Thoracic aorta (tissue), 2 donors: ENCODE data around the gene PLPPR2. TPM values are rescaled to one million over a fixed set of nuclear protein-coding genes. Genes with fewer than 3 reads are reported as not detected.
A peak's percentile ranks its signal among the peaks of the same experiment; 100 is the strongest.
"Not testable (repeated sequence)": the region's sequence is repeated elsewhere in the genome, so short reads cannot be mapped to it uniquely, and the experiment has no call there.

Source experiments
- ATAC-seq: fragments of 150-250 bp; one replicate; pipeline ENCODE4 v1.8.0; 2017; ENCODE audit warnings: low read depth; ENCODE audit not compliant: insufficient number of reproducible peaks, low FRiP score
- DNase-seq: peaks from one replicate; pipeline ENCODE4 v3.0.0-alpha.2; 2020; ENCODE audit warnings: low spot score
- H3K27ac ChIP-seq, 2 donors: fragments of 200-600 bp; sonication (generic); 1 replicate in 1 of 2; 2 replicates in 1 of 2; pipeline ENCODE4 v1.5.1; 2016; ENCODE audit warnings: mild to moderate bottlenecking in 2 of 2, moderate library complexity in 2 of 2
- H3K27me3 ChIP-seq: fragments of 200-600 bp; sonication (generic); replicated peaks from 2 replicates; pipeline ENCODE4 v1.6.0; 2016; ENCODE audit warnings: mild to moderate bottlenecking; ENCODE audit not compliant: insufficient read depth
- H3K36me3 ChIP-seq: fragments of 200-600 bp; sonication (generic); one replicate; pipeline ENCODE4 v1.5.1; 2016
- H3K4me1 ChIP-seq, 2 donors: fragments of 200-600 bp; sonication (generic); 1 replicate in 1 of 2; 2 replicates in 1 of 2; pipeline versions ENCODE4 v1.5.1 to v1.6.0; 2016; ENCODE audit warnings: low read depth in 2 of 2, mild to moderate bottlenecking in 1 of 2; ENCODE audit not compliant: control insufficient read depth in 1 of 2
- H3K4me3 ChIP-seq: fragments of 200-600 bp; sonication (generic); 2 replicates; pipeline ENCODE4 v1.5.1; 2016; ENCODE audit warnings: mild to moderate bottlenecking
- H3K9me3 ChIP-seq: fragments of 200-600 bp; sonication (generic); 2 replicates; pipeline ENCODE4 v1.5.1; 2016
- total RNA-seq, 2 donors: library from RNA; depleted of rRNA; stranded (reverse); fragments of >200 nt; gene quantifications; one replicate each; pipeline versions ENCODE4 v1.1.0 to v1.2.3, GENCODE V29; 2016
- TF ChIP-seq, protein P1 (sequence below): fragments of 200-600 bp; sonication (generic); IDR thresholded peaks from one replicate; pipeline ENCODE4 v1.5.1; 2019; ENCODE audit warnings: antibody characterized with exemption

Gene PLPPR2
- total RNA-seq, 2 donors from 2014 or later: 55.7 to 69.7 TPM

DNA sequence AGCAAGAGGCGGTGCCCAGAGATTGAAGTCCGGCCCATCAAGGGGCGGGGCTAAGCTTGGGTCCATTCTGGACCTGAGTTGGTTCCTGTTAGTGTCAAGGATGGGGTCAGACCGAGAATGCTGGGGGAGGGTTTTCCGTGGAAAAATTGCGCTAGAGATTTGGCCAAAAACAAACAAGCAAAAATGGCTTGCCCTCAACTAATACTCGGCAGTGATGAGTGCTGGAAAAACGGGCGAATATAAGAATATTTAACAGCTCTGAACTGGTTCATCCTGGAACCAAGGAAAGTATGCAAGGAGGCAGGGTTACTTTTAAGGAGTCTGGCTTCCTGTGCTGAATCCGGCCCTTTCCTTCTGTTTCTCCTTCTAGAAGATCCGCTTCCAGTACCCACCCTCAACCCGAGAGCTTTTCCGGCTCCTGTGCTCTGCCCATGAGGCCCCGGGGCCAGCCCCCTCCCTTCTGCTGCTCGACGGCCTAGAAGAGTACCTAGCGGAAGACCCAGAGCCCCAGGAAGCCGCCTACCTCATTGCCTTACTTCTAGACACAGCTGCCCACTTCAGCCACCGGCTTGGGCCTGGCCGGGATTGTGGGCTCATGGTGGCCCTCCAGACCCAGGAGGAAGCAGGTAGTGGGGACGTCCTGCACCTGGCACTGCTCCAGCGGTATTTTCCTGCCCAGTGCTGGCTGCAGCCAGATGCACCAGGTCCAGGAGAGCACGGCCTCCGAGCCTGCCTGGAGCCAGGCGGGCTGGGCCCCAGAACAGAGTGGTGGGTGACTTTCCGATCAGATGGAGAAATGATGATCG lies 20.1 kb downstream of the PLPPR2 start:
- H3K27me3 ChIP-seq: no peaks in the 10 kb centered on the region
- peak overlapping the region; percentile 74 for H3K4me3 ChIP-seq
- TF ChIP-seq, protein P1, sequence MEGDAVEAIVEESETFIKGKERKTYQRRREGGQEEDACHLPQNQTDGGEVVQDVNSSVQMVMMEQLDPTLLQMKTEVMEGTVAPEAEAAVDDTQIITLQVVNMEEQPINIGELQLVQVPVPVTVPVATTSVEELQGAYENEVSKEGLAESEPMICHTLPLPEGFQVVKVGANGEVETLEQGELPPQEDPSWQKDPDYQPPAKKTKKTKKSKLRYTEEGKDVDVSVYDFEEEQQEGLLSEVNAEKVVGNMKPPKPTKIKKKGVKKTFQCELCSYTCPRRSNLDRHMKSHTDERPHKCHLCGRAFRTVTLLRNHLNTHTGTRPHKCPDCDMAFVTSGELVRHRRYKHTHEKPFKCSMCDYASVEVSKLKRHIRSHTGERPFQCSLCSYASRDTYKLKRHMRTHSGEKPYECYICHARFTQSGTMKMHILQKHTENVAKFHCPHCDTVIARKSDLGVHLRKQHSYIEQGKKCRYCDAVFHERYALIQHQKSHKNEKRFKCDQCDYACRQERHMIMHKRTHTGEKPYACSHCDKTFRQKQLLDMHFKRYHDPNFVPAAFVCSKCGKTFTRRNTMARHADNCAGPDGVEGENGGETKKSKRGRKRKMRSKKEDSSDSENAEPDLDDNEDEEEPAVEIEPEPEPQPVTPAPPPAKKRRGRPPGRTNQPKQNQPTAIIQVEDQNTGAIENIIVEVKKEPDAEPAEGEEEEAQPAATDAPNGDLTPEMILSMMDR: no peak
- no peaks in the 10 kb centered on the region for H3K36me3 ChIP-seq
- H3K9me3 ChIP-seq: no peaks in the 10 kb centered on the region
- ATAC-seq (peak; percentile 0), DNase-seq (no peak)
- peaks cover 16 to 53% of the 10 kb centered on the region in 2 donors for H3K4me1 ChIP-seq
- H3K27ac ChIP-seq: peak overlapping the region; percentile 91 to 92

- Histone ChIP-seq H3K27me3 (no peaks in the 10 kb centered on the region), H3K36me3 (no peaks in the 10 kb centered on the region), H3K9me3 (no peaks in the 10 kb centered on the region), H3K4me1 (peaks cover 16 to 66% of the 10 kb centered on the region in 2 donors), H3K4me3 (no peak overlapping the region), H3K27ac (peak overlapping the region; percentile 52 to 58)
- ATAC-seq: no peak
- TF ChIP-seq, protein P1: no peak
- no peak for DNase-seq
Observed at GRCh38 chr19:11377237-11377636, 22.0 kb downstream of the PLPPR2 start.

GRCh38 chr19:11377756-11378155 lies 22.5 kb downstream of the PLPPR2 start:
- DNase-seq (no peak), ATAC-seq (no peak)
- TF ChIP-seq, protein P1: no peak
- no peaks in the 10 kb centered on the region for H3K27me3 ChIP-seq
- H3K36me3 ChIP-seq: no peaks in the 10 kb centered on the region
- peak overlapping the region in 1 of 2 donors; percentile 42 for H3K27ac ChIP-seq
- H3K9me3 ChIP-seq: no peaks in the 10 kb centered on the region
- H3K4me3 ChIP-seq: no peak overlapping the region
- peaks cover 16 to 69% of the 10 kb centered on the region in 2 donors for H3K4me1 ChIP-seq

- no peaks in the 10 kb centered on the region for H3K9me3 ChIP-seq
- no peak overlapping the region for H3K4me3 ChIP-seq
- DNase-seq (no peak), ATAC-seq (no peak)
- TF ChIP-seq, protein P1: peak; percentile 42
- H3K4me1 ChIP-seq: peaks cover 20 to 77% of the 10 kb centered on the region in 2 donors
- no peaks in the 10 kb centered on the region for H3K36me3 ChIP-seq
- peak overlapping the region in 1 of 2 donors; percentile 42 for H3K27ac ChIP-seq
- H3K27me3 ChIP-seq: no peaks in the 10 kb centered on the region
Observed at GRCh38 chr19:11378319-11379189, 23.3 kb downstream of the PLPPR2 start.

GRCh38 chr19:11379269-11379845 lies 24.1 kb downstream of the PLPPR2 start:
- not testable (repeated sequence) for H3K4me3 ChIP-seq, DNase-seq, H3K9me3 ChIP-seq, H3K27ac ChIP-seq, ATAC-seq, H3K27me3 ChIP-seq, H3K36me3 ChIP-seq
- H3K4me1 ChIP-seq: peaks cover 23 to 80% of the 10 kb centered on the region in 2 donors
